ENCODE measurements around the gene MRPL37.

DNA sequence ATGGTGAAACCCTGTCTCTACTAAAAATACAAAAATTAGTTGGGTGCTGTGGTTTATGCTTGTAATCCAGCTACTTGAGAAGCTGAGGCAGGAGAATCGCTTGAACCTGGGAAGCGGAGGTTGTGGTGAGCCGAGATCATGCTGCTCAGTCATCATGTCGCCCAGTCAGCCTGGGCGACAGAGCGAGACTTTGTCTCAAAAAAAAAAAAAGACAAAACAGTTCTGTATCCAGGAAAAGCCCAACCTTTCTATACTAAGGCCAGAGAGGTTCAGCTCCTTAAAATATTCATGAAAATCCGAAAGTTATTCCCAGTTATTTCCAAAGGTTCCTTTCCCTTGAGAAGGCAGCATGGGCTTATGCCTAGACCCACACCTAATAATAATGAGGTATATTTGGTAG is 4.2 kb downstream of the MRPL37 start:
- TF ChIP-seq EZH2 (IDR thresholded peaks at IDR 0.05) (no peak), POLR2AphosphoS5 (IDR thresholded peaks at IDR 0.05; ENCODE audit: borderline replicate concordance, low read depth, low read length) (no peak), FOXP2 (optimal IDR thresholded peaks at IDR 0.05; ENCODE audit: control extremely low read depth, extremely low read length, insufficient read depth) (no peak)
